Fibroblast of mammary gland (primary cell): ENCODE data around the gene KRTAP26-1.

ENCODE experiments used
- DNase-seq: peaks from one replicate; pipeline ENCODE4 v3.0.0-alpha.2; 2010; ENCODE audit warnings: low read depth
- H3K4me3 ChIP-seq: 2 replicates; pipeline ENCODE4 v1.5.1; 2011; ENCODE audit warnings: low read depth, mild to moderate bottlenecking, low read length, moderate library complexity; ENCODE audit not compliant: control insufficient read depth
- CTCF ChIP-seq: conservative IDR thresholded peaks from 2 replicates; pipeline ENCODE4 v1.5.1; 2011; ENCODE audit warnings: low read depth, low read length, inconsistent platforms; ENCODE audit not compliant: control insufficient read depth, insufficient read depth

Gene KRTAP26-1

GRCh38 chr21:30340714-30341573 lies 20.8 kb upstream of the KRTAP26-1 start:
- peak; percentile 86 for TF ChIP-seq CTCF
- no peak overlapping the region for H3K4me3 ChIP-seq
- peak; percentile 47 for DNase-seq

- H3K4me3 ChIP-seq = no peak overlapping the region
- no peak for TF ChIP-seq CTCF
- DNase-seq = no peak
Measured at GRCh38 chr21:30338717-30339116, 18.6 kb upstream of the KRTAP26-1 start.

- TF ChIP-seq CTCF = no peak
- no peak for DNase-seq
- no peak overlapping the region for H3K4me3 ChIP-seq
Measured at GRCh38 chr21:30337772-30338171, 17.7 kb upstream of the KRTAP26-1 start.

- no peak within 1 kb of the TSS for H3K4me3 ChIP-seq
- no peak for TF ChIP-seq CTCF
- DNase-seq = no peak
Measured at GRCh38 chr21:30337276-30337744, 17.2 kb upstream of the KRTAP26-1 start, which contains the start of gene KRTAP27-1. KRTAP27-1 (minus strand) TSS chr21:30337694; CDS start chr21:30337668, 26 bp downstream.

- no peak overlapping the region for H3K4me3 ChIP-seq
- no peak for TF ChIP-seq CTCF
- DNase-seq = peak; percentile 7
Measured at GRCh38 chr21:30336596-30336995, 16.5 kb upstream of the KRTAP26-1 start.

- H3K4me3 ChIP-seq = no peak overlapping the region
- TF ChIP-seq CTCF = no peak
- DNase-seq = no peak
Measured at GRCh38 chr21:30333736-30334135, 13.6 kb upstream of the KRTAP26-1 start.
